Activated T-cell treated with anti-CD3 and anti-CD28 coated beads, Interleukin-2, amount 50 U/mL, for 24 hours (primary cell): Measurements from ENCODE around the gene EIF4E3.

Source experiments
- DNase-seq: peaks from one replicate; pipeline ENCODE4 v3.0.0-alpha.2; 2020
- H3K27ac Mint-ChIP-seq: 2 replicates; pipeline ENCODE4 v1.8.0; 2020; ENCODE audit warnings: mild to moderate bottlenecking, mixed read lengths
- H3K27me3 Mint-ChIP-seq: 2 replicates; pipeline ENCODE4 v1.8.0; 2020; ENCODE audit warnings: mixed read lengths
- H3K36me3 Mint-ChIP-seq: 2 replicates; pipeline ENCODE4 v1.8.0; 2020; ENCODE audit warnings: low read depth, mixed read lengths
- H3K4me1 Mint-ChIP-seq: 2 replicates; pipeline ENCODE4 v1.8.0; 2020; ENCODE audit warnings: low read depth, mixed read lengths
- H3K4me3 Mint-ChIP-seq: 2 replicates; pipeline ENCODE4 v1.8.0; 2020; ENCODE audit warnings: mild to moderate bottlenecking, moderate library complexity, mixed read lengths
- H3K9me3 Mint-ChIP-seq: 2 replicates; pipeline ENCODE4 v1.8.0; 2020; ENCODE audit warnings: mixed read lengths

Gene EIF4E3

DNA sequence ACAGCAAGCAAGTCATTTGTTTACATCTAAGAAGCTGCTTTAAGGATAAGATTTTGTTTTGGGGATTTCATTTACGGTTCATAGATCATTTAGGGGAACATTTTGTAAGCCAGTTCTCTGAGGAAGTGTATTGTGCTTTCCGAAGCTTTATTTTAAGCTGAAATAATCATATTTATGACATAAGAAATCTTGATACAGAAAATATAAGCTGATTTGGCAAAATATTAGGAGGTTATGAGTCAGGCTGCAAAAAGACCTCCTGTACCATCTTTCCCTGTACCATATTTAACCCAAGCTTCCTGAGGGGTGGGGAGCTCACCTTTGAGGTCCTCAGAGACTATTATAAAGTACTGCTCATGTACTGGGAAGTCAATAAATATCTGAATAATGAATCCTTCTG lies 8.1 kb upstream of the EIF4E3 start:
- Mint-ChIP-seq H3K27me3 (peaks cover 19% of the 10 kb centered on the region), H3K9me3 (peaks cover 10% of the 10 kb centered on the region), H3K4me1 (peaks cover 19% of the 10 kb centered on the region), H3K4me3 (no peak overlapping the region), H3K27ac (no peak overlapping the region), H3K36me3 (no peaks in the 10 kb centered on the region)
- DNase-seq: no peak

DNA sequence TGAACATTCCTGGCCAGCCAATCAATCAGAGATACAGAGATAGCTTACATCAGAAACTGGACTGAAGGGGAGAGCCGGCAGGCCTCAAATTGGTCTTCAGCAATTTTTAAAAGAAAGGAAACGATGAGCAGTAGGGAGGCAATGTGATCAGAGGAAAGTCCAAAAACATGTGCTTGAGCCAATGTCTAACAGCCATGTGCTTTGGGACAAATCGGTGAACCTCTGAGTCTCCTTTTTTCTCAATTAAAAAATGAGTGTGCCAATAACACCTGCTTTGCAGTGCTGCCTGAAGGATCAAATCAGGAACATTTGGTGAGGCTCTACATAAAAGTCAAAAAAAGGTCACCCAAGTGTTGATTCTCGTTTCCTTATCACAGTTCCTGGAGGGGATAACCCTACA lies 7.4 kb upstream of the EIF4E3 start:
- Mint-ChIP-seq H3K36me3 (no peaks in the 10 kb centered on the region), H3K4me1 (peaks cover 21% of the 10 kb centered on the region), H3K27me3 (peaks cover 14% of the 10 kb centered on the region), H3K4me3 (no peak overlapping the region), H3K27ac (no peak overlapping the region), H3K9me3 (peaks cover 6% of the 10 kb centered on the region)
- DNase-seq: no peak

DNA sequence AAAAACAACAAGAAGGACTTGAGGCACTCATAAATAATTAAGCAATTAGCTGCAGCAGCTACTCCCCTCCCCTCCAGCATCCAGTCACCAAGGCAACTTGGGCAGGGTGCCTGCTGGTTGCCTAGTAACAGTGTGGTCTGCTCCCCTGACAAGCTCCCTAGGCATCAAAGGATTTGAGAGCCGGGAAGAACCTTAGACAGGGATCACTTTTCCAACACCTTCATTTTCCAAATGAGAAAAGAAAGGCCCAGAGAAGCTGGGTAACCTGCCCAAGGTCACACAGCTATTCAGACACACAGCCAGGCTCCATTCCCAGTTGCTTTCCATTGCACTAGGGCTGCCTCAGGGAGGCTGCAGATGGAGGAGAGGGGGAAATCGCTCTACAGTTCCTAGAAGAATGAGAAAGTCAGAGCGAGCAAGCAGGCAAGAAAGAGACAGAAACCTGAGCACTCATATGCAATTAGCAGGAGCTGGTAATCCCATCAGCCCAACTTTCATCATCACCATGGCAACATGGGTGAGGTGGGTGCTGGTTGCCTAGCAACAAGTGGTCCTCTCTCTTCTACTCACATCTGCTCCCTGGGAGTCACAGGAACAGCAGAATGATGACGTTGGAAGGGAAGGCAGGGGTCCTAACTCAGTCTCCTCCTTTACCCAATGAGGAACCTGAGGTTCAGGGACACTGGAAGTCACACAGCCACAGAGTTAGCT lies 3.6 kb upstream of the EIF4E3 start:
- Mint-ChIP-seq H3K4me3 (no peak overlapping the region), H3K4me1 (peaks cover 41% of the 10 kb centered on the region), H3K27ac (no peak overlapping the region), H3K9me3 (no peaks in the 10 kb centered on the region), H3K27me3 (no peaks in the 10 kb centered on the region), H3K36me3 (peaks cover 14% of the 10 kb centered on the region)
- no peak for DNase-seq

DNA sequence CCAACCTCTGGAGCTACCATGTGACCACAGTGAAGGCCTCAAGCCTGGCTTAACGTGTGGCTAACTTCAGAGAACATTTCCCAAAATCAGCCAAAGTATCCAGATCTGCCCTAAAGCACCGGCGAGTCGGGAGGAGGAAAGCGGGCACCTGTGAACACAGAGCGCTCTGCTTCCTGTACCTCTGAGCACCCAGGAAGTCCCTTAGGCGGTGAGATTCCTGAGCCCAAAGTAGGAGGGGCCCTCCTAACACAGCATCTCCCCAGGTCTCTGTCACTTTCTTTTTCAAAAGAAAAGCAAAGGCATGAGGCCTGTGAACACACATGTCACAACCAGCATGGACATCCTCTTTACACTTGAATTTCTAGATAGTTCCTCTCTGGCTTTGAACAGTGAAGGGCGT lies 944 bp upstream of the EIF4E3 start:
- Mint-ChIP-seq H3K4me3 (peak overlapping the region; percentile 87), H3K4me1 (peaks cover 68% of the 10 kb centered on the region), H3K9me3 (no peaks in the 10 kb centered on the region), H3K27me3 (no peaks in the 10 kb centered on the region), H3K27ac (peak overlapping the region; percentile 96), H3K36me3 (peaks cover 14% of the 10 kb centered on the region)
- DNase-seq: peak; percentile 72

DNA sequence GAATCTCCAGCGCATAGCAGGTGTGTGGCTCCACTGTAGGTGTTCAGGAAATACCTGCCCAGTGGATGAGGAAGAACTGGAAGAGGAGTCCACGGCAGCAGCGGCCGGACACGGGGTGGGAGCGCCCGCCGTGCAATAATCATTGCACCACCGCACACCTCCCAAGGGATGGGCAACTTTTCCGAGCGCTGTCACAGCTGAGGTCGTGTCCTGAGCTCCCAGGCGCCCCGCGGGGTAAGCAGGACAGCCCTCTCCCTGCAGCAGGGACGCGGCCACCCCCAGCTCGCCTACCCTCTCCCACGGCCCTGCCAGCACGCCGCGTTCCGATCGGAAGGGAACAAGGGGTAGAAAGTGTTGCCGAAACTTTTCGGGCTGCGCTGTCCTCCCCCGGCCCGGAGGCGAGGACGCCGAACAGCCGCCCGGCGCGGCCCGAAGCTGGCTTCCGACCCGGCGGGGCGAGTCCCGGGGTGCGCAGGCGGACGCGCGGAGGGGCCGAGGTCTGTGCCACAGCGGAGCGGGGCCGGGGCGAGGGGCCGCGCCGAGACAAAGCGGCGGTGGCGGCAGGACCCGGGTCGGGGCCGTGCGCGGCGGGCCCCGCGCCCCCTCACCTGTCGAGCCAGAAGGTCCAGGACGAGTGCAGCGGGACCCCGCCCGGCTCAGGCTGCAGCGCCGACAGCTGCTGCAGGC lies 475 bp downstream of the EIF4E3 start:
- Mint-ChIP-seq H3K4me1 (peaks cover 69% of the 10 kb centered on the region), H3K4me3 (peak overlapping the region; percentile 91), H3K27ac (peak overlapping the region; percentile 97), H3K27me3 (no peaks in the 10 kb centered on the region), H3K36me3 (peaks cover 19% of the 10 kb centered on the region), H3K9me3 (no peaks in the 10 kb centered on the region)
- DNase-seq: peak; percentile 73

DNA sequence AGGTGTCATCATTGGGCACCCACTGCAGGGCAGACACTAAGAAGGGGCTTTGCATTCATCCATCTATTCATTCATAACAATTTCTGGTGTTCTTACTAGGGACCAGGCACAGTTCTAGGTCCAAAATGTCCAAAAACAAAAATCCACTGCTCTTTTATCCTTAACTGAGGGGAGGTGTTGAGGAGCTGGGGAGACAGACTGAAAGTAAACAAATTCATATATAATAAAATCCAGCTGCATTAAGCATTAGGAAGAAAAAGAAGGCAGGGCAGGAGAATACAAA lies 1.1 kb downstream of the EIF4E3 start:
- peaks cover 19% of the 10 kb centered on the region for H3K36me3 Mint-ChIP-seq
- DNase-seq: no peak
- H3K4me3 Mint-ChIP-seq: peak overlapping the region; percentile 91
- H3K27me3 Mint-ChIP-seq: no peaks in the 10 kb centered on the region
- H3K9me3 Mint-ChIP-seq: no peaks in the 10 kb centered on the region
- peak overlapping the region; percentile 97 for H3K27ac Mint-ChIP-seq
- peaks cover 69% of the 10 kb centered on the region for H3K4me1 Mint-ChIP-seq

DNA sequence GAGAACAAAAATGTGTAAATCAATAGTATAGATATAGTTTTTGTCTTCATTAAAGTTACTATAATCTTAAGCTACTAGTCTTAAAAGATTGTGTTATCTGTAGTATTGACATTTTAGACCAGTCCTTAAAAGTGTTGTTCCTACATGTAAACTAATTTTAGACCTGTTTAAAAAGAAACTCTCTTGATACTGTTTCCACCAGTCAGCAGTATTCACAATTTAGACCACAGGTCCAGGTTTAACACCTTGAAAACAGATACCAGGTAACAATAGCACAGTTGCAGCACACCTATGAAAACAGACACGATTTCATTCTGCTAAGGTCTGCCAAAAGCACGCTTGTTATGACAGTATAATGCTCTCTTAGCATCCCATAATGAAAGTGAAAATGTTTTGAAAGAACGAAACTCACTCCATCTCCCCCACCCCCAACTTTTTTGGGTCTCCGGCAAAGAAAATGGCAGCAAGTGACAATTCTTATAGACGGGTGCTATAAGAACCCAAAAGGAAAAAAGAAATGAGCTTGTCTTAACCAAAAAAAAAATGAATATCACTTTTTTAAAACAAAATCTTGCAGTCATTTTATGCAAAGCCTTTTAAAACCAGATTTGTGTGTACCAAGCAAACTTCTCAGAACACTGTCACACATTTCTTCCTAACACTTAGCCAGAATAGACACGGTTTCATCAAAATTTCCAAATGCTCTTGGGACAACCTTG lies 1.6 kb downstream of the EIF4E3 start:
- Mint-ChIP-seq H3K9me3 (no peaks in the 10 kb centered on the region), H3K4me1 (peaks cover 72% of the 10 kb centered on the region), H3K27me3 (no peaks in the 10 kb centered on the region), H3K27ac (peak overlapping the region; percentile 97), H3K4me3 (peak overlapping the region; percentile 91), H3K36me3 (peaks cover 19% of the 10 kb centered on the region)
- DNase-seq: no peak

DNA sequence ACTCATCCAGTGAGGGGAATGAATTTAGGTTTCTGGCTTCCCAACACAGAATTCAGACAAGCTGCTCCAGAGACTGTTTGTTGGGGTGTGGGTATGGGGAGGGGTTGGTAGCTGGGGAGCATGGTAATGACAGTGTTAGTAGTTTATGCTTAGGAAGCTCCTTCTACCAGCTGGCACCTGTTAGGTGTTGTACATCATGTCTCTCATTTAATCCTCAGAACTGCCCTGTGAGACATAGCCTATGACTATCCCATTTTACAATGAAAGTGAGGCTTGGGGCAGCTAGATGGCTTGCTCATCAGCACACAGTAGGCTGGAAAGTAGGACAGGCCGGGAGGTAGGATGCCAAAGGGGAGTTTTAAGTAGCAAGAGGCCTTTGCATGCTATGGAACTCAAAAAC lies 2.5 kb downstream of the EIF4E3 start:
- peak overlapping the region; percentile 91 for H3K4me3 Mint-ChIP-seq
- H3K36me3 Mint-ChIP-seq: peaks cover 19% of the 10 kb centered on the region
- no peaks in the 10 kb centered on the region for H3K9me3 Mint-ChIP-seq
- no peak for DNase-seq
- H3K27ac Mint-ChIP-seq: peak overlapping the region; percentile 97
- peaks cover 76% of the 10 kb centered on the region for H3K4me1 Mint-ChIP-seq
- no peaks in the 10 kb centered on the region for H3K27me3 Mint-ChIP-seq

DNA sequence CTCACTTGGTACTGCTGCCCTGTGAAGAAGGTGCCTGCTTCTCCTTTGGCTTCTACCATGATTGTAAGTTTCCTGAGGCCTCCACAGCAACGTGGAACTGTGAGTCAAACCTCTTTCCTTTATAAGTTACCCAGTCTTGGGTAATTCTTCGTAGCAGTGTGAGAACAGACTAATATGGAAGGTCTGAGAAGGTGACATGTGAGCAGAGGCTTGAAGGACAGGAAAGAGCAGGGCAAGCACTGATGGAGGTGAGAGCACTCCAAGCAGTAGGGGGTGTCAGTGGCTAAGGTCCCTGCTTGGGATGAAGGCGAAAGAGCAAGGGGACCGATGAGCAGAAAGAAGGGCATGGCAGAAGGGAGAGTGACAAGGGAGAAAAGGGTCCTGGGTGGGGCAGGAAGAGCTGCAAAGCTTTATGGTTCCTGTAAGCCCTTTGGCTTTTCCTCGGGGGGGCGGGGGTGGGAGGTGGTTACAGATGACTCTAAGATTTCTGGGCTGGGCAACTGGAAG lies 3.5 kb downstream of the EIF4E3 start:
- Mint-ChIP-seq H3K9me3 (no peaks in the 10 kb centered on the region), H3K4me3 (peak overlapping the region; percentile 91), H3K27me3 (no peaks in the 10 kb centered on the region), H3K27ac (peak overlapping the region; percentile 97), H3K36me3 (peaks cover 19% of the 10 kb centered on the region), H3K4me1 (peaks cover 82% of the 10 kb centered on the region)
- peak; percentile 59 for DNase-seq

DNA sequence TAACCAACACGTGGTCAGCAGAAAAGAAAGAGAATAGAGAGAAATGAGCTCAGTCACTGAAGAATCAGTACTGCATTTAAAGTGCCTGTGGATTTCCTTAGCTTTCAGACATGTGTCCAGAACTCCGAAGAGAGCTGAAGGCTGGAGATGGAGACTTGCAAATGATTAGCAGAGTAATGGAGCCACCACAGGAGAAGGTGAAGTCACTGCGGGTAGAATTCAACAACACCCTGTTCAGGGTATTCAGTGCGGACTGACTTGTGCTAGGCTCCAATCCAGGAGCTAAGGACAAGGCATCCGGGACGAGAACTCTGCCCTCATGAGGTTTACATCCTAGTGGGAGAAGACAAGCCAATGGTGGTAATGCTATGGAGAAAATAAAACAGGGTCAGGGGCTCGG lies 4.2 kb downstream of the EIF4E3 start:
- Mint-ChIP-seq H3K36me3 (peaks cover 18% of the 10 kb centered on the region), H3K9me3 (no peaks in the 10 kb centered on the region), H3K27ac (peak overlapping the region; percentile 97), H3K4me3 (no peak overlapping the region), H3K4me1 (peaks cover 80% of the 10 kb centered on the region), H3K27me3 (no peaks in the 10 kb centered on the region)
- no peak for DNase-seq

DNA sequence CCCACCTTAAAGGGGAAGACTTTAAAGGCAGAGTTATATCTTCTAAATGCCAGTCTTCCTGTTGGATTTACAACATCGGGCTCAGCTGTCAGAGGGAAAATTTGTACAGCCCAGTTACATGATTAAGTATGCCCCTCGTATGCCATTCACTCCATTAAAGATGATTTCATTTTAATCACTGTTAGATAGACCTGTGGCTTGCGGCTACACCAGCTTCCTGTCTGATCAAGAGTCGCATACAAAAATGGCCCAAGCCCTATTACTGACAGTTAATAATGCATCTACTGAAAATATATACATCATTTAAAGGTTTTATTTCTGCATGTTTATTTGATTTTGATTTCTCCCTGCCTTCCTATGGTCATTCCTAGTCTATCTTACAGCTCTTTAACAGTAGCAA lies 7.1 kb downstream of the EIF4E3 start:
- no peak overlapping the region for H3K4me3 Mint-ChIP-seq
- H3K36me3 Mint-ChIP-seq: peaks cover 5% of the 10 kb centered on the region
- H3K4me1 Mint-ChIP-seq: peaks cover 90% of the 10 kb centered on the region
- no peak for DNase-seq
- H3K9me3 Mint-ChIP-seq: no peaks in the 10 kb centered on the region
- no peaks in the 10 kb centered on the region for H3K27me3 Mint-ChIP-seq
- peak overlapping the region; percentile 79 for H3K27ac Mint-ChIP-seq

DNA sequence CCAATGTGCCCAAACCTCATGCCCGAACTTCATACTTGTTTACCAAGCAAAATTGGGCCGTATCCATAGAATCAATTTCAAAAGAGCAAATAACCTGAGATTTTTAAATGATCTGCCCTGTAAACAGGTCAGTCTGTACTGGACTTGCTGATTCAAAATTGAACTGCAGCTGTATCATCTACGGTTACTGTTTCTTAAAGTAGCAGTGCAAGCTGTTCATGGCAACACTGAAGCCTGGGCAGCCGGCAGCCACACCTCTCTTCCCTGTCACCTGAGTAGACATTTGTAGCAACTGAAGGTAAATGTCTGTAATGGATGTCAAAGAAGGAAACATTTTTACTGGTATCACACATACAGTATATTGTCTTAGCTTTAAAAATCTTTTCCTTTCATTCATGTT lies 10.6 kb downstream of the EIF4E3 start:
- peak overlapping the region; percentile 68 for H3K27ac Mint-ChIP-seq
- DNase-seq: no peak
- no peak overlapping the region for H3K4me3 Mint-ChIP-seq
- peaks cover 90% of the 10 kb centered on the region for H3K4me1 Mint-ChIP-seq
- H3K36me3 Mint-ChIP-seq: peaks cover 9% of the 10 kb centered on the region
- no peaks in the 10 kb centered on the region for H3K27me3 Mint-ChIP-seq
- H3K9me3 Mint-ChIP-seq: no peaks in the 10 kb centered on the region

DNA sequence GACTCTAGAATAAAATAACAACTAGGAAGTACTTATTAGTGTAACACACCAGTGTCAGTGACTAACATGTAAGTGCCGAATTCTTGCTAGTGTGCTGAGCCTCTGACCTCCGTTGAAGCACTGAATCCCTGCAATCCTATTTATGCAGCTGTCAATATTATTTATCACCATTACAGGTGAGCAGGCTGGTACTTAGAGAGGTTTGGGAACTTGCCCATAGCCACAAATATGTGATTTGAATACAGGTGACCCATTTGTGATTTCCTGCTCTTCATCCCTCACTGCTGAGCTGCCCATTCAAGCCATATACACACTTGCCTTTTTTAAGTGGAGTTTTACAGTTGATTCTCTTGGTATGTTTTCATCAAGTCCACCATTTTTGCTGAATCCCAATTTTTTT lies 12.2 kb downstream of the EIF4E3 start:
- Mint-ChIP-seq H3K4me3 (no peak overlapping the region), H3K9me3 (no peaks in the 10 kb centered on the region), H3K27ac (peak overlapping the region; percentile 62), H3K27me3 (no peaks in the 10 kb centered on the region), H3K36me3 (peaks cover 20% of the 10 kb centered on the region), H3K4me1 (peaks cover 88% of the 10 kb centered on the region)
- no peak for DNase-seq

DNA sequence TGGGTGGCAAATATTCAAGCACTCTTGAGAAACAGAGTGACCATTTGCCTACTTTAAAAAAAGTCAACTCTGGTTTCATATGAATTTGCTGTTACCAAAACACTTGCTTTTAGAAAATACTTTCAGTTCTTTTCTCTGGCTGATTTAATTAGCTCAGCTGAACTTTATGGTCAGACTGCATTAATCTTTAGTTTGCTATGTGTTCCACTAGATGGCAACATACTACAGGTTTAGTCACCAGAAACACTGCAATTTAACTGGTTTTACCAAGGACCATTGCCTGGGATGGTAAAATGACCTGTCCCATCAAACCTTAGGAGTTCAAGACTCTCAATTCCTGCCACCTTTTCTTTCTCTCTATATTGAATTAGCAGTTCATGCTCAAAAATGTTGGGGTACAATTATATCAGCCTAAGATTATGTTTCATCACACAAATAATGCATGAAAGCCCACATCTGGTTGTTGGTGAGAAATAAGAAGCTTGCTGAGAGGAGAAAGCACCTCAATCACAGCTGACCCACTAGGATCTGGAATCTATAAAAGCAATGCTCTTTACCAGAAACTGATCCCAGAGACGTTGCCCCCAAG lies 14.2 kb downstream of the EIF4E3 start:
- Mint-ChIP-seq H3K27ac (no peak overlapping the region), H3K4me1 (peaks cover 86% of the 10 kb centered on the region), H3K4me3 (no peak overlapping the region)

More for the DNA sequence above, 14.2 kb downstream of the EIF4E3 start:
- Mint-ChIP-seq H3K9me3 (no peaks in the 10 kb centered on the region), H3K27me3 (no peaks in the 10 kb centered on the region), H3K36me3 (peaks cover 38% of the 10 kb centered on the region)
- DNase-seq: no peak
